ENCODE results near the gene MAPKAP1.

MAPKAP1 gene

GRCh38 chr9:125511789-125512660 lies 195.0 kb downstream of the MAPKAP1 start:
- no peak for TF ChIP-seq CTBP1 (IDR thresholded peaks at IDR 0.05; ENCODE audit: borderline replicate concordance)
- TF ChIP-seq NFRKB (IDR thresholded peaks at IDR 0.05): no peak
- TF ChIP-seq SUZ12 (IDR thresholded peaks at IDR 0.05): no peak
- TF ChIP-seq L3MBTL2 (conservative IDR thresholded peaks at IDR 0.05): no peak
- TF ChIP-seq LEF1 (IDR thresholded peaks at IDR 0.05; ENCODE audit: borderline replicate concordance): no peak
- TF ChIP-seq FOXM1 (IDR thresholded peaks at IDR 0.05; ENCODE audit: borderline replicate concordance): no peak
- TF ChIP-seq TARDBP (IDR thresholded peaks at IDR 0.05): no peak
- TF ChIP-seq ELF4 (IDR thresholded peaks at IDR 0.05): no peak
- TF ChIP-seq SP1 (IDR thresholded peaks at IDR 0.05): no peak
- no peak for TF ChIP-seq ARNT (IDR thresholded peaks at IDR 0.05)
- no peak for TF ChIP-seq BHLHE40 (IDR thresholded peaks at IDR 0.05; ENCODE audit: borderline replicate concordance)
- TF ChIP-seq PKNOX1 (IDR thresholded peaks at IDR 0.05): no peak
- TF ChIP-seq FOXK2 (IDR thresholded peaks at IDR 0.05): no peak
- no peak for TF ChIP-seq ZNF384 (IDR thresholded peaks at IDR 0.05)
- no peak for TF ChIP-seq HDGF (IDR thresholded peaks at IDR 0.05; ENCODE audit: borderline replicate concordance)
- no peak for TF ChIP-seq FOXA1 (IDR thresholded peaks at IDR 0.05)
- no peak for DNase-seq (ENCODE audit: extremely low spot score)
- POLR2A ChIA-PET: no interaction called here
- CTCF ChIA-PET: no interaction called here

- CTCF ChIA-PET: no interaction called here
- POLR2A ChIA-PET: no interaction called here
- DNase-seq (ENCODE audit: extremely low spot score): no peak
- TF ChIP-seq SUZ12 (IDR thresholded peaks at IDR 0.05): no peak
- TF ChIP-seq SP1 (IDR thresholded peaks at IDR 0.05): no peak
- TF ChIP-seq CTBP1 (IDR thresholded peaks at IDR 0.05; ENCODE audit: borderline replicate concordance): no peak
- no peak for TF ChIP-seq L3MBTL2 (conservative IDR thresholded peaks at IDR 0.05)
- TF ChIP-seq LEF1 (IDR thresholded peaks at IDR 0.05; ENCODE audit: borderline replicate concordance): no peak
- TF ChIP-seq FOXA1 (IDR thresholded peaks at IDR 0.05): no peak
- TF ChIP-seq HDGF (IDR thresholded peaks at IDR 0.05; ENCODE audit: borderline replicate concordance): no peak
- TF ChIP-seq FOXK2 (IDR thresholded peaks at IDR 0.05): no peak
- no peak for TF ChIP-seq FOXM1 (IDR thresholded peaks at IDR 0.05; ENCODE audit: borderline replicate concordance)
Observed at GRCh38 chr9:125510980-125511379, 196.0 kb downstream of the MAPKAP1 start.

GRCh38 chr9:125509476-125509875 lies 197.5 kb downstream of the MAPKAP1 start:
- POLR2A ChIA-PET: no interaction called here
- CTCF ChIA-PET: interaction anchor here (0.5 kb wide), 1 partner anchor 483 kb away, joined by 3 read pairs; no protein-coding TSS in a partner anchor
- no peak for TF ChIP-seq CTBP1 (IDR thresholded peaks at IDR 0.05; ENCODE audit: borderline replicate concordance)
- TF ChIP-seq FOXK2 (IDR thresholded peaks at IDR 0.05): no peak
- TF ChIP-seq ZNF384 (IDR thresholded peaks at IDR 0.05): no peak
- TF ChIP-seq NFRKB (IDR thresholded peaks at IDR 0.05): no peak

GRCh38 chr9:125508249-125508648 lies 198.8 kb downstream of the MAPKAP1 start:
- CTCF ChIA-PET: no interaction called here
- no peak for TF ChIP-seq SP1 (IDR thresholded peaks at IDR 0.05)
- no peak for TF ChIP-seq HDGF (IDR thresholded peaks at IDR 0.05; ENCODE audit: borderline replicate concordance)
- no peak for TF ChIP-seq BHLHE40 (IDR thresholded peaks at IDR 0.05; ENCODE audit: borderline replicate concordance)
- no peak for TF ChIP-seq NFRKB (IDR thresholded peaks at IDR 0.05)
- TF ChIP-seq FOXK2 (IDR thresholded peaks at IDR 0.05): no peak
- TF ChIP-seq ZNF384 (IDR thresholded peaks at IDR 0.05): no peak
- no peak for TF ChIP-seq CTBP1 (IDR thresholded peaks at IDR 0.05; ENCODE audit: borderline replicate concordance)
- TF ChIP-seq FOXM1 (IDR thresholded peaks at IDR 0.05; ENCODE audit: borderline replicate concordance): no peak
- TF ChIP-seq FOXA1 (IDR thresholded peaks at IDR 0.05): no peak
- no peak for TF ChIP-seq L3MBTL2 (conservative IDR thresholded peaks at IDR 0.05)
- TF ChIP-seq ARNT (IDR thresholded peaks at IDR 0.05): no peak
- no peak for TF ChIP-seq ELF4 (IDR thresholded peaks at IDR 0.05)
- POLR2A ChIA-PET: no interaction called here
- DNase-seq (ENCODE audit: extremely low spot score): no peak

More at GRCh38 chr9:125509476-125509875, 197.5 kb downstream of the MAPKAP1 start:
- DNase-seq (ENCODE audit: extremely low spot score): no peak

- no peak for DNase-seq (ENCODE audit: extremely low spot score)
- ChIA-PET POLR2A (no interaction called here), CTCF (no interaction called here)
- TF ChIP-seq L3MBTL2 (conservative IDR thresholded peaks at IDR 0.05): no peak
- no peak for TF ChIP-seq HDGF (IDR thresholded peaks at IDR 0.05; ENCODE audit: borderline replicate concordance)
- no peak for TF ChIP-seq NFRKB (IDR thresholded peaks at IDR 0.05)
- no peak for TF ChIP-seq FOXA1 (IDR thresholded peaks at IDR 0.05)
- TF ChIP-seq TARDBP (IDR thresholded peaks at IDR 0.05): no peak
- no peak for TF ChIP-seq ELF4 (IDR thresholded peaks at IDR 0.05)
- no peak for TF ChIP-seq ZNF384 (IDR thresholded peaks at IDR 0.05)
- TF ChIP-seq SUZ12 (IDR thresholded peaks at IDR 0.05): no peak
- TF ChIP-seq LEF1 (IDR thresholded peaks at IDR 0.05; ENCODE audit: borderline replicate concordance): no peak
- TF ChIP-seq ARNT (IDR thresholded peaks at IDR 0.05): no peak
Observed at GRCh38 chr9:125507226-125507625, 199.8 kb downstream of the MAPKAP1 start.

- POLR2A ChIA-PET: no interaction called here
- TF ChIP-seq ZNF384 (IDR thresholded peaks at IDR 0.05) (no peak), SUZ12 (IDR thresholded peaks at IDR 0.05) (no peak), HDGF (IDR thresholded peaks at IDR 0.05; ENCODE audit: borderline replicate concordance) (no peak), L3MBTL2 (conservative IDR thresholded peaks at IDR 0.05) (no peak), CTBP1 (IDR thresholded peaks at IDR 0.05; ENCODE audit: borderline replicate concordance) (no peak)
- CTCF ChIA-PET: no interaction called here
- DNase-seq (ENCODE audit: extremely low spot score): no peak
Observed at GRCh38 chr9:125505988-125506438, 201.0 kb downstream of the MAPKAP1 start.

GRCh38 chr9:125504616-125505015 lies 202.4 kb downstream of the MAPKAP1 start:
- ChIA-PET CTCF (no interaction called here), POLR2A (no interaction called here)

More at GRCh38 chr9:125504616-125505015, 202.4 kb downstream of the MAPKAP1 start:
- no peak for TF ChIP-seq ARNT (IDR thresholded peaks at IDR 0.05)
- TF ChIP-seq L3MBTL2 (conservative IDR thresholded peaks at IDR 0.05): no peak
- TF ChIP-seq PKNOX1 (IDR thresholded peaks at IDR 0.05): no peak
- no peak for TF ChIP-seq CTBP1 (IDR thresholded peaks at IDR 0.05; ENCODE audit: borderline replicate concordance)
- no peak for TF ChIP-seq FOXA1 (IDR thresholded peaks at IDR 0.05)
- no peak for TF ChIP-seq FOXM1 (IDR thresholded peaks at IDR 0.05; ENCODE audit: borderline replicate concordance)
- no peak for TF ChIP-seq SP1 (IDR thresholded peaks at IDR 0.05)
- no peak for TF ChIP-seq HDGF (IDR thresholded peaks at IDR 0.05; ENCODE audit: borderline replicate concordance)
- no peak for TF ChIP-seq LEF1 (IDR thresholded peaks at IDR 0.05; ENCODE audit: borderline replicate concordance)
- no peak for TF ChIP-seq NFRKB (IDR thresholded peaks at IDR 0.05)
- TF ChIP-seq SUZ12 (IDR thresholded peaks at IDR 0.05): no peak
- TF ChIP-seq ZNF384 (IDR thresholded peaks at IDR 0.05): no peak
- no peak for TF ChIP-seq FOXK2 (IDR thresholded peaks at IDR 0.05)
- no peak for TF ChIP-seq BHLHE40 (IDR thresholded peaks at IDR 0.05; ENCODE audit: borderline replicate concordance)
- no peak for TF ChIP-seq ELF4 (IDR thresholded peaks at IDR 0.05)
- no peak for TF ChIP-seq TARDBP (IDR thresholded peaks at IDR 0.05)
- no peak for DNase-seq (ENCODE audit: extremely low spot score)

Data from HEK293T (cell line).